ENCODE measurements around the gene TTR.
A peak's percentile ranks its signal among the peaks of the same experiment; 100 is the strongest.

TTR gene

DNA sequence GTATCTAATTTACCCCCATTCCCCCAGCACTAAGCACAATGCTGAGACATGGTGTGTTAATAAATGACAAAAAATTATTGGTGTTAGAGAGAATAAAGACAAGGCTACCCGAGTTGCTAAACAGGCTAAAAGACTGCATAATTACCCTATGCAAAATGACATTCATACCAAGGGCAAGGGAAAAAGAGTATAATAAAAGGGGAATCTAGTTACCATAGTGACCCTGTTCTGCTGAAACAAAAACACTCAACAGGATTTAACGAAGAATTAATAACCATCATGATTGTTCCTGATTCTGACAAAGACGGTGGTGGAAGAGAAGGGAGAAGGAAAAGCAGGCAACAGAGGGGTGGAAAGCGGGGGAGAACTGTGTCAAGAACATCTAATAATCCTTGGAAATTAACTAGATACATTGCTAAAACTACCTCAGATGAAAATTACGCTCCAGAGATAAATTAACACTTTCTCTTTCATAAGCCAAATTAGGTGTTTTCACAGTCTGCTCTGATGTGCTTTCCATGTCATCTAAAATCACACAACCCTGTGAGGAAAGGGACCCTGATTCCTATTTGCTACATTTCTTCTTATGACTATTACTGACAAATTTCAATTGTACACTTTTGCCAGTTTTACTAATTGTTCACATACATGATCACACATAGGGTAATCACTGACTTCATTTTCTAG lies 25.5 kb downstream of the TTR start:
- no peak for DNase-seq

DNA sequence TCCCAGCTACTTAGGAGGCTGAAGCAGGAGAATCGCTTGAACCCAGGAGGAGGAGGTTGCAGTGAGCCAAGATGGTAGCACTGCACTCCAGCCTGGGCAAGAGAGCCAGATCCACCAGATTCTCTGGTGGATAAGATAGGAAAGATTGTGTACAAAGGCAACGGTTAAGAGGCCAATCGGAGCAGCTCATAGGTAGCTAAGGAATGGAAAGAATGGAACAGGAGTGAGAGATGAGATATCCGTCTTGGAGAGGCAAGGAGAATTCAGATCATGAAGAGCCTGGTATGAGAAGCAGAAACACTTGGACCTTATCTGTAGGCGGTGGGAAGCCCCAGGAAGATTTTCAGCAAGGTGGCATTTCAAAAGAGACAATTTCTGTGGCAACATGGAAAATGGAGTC lies 27.1 kb downstream of the TTR start:
- no peak for DNase-seq

DNA sequence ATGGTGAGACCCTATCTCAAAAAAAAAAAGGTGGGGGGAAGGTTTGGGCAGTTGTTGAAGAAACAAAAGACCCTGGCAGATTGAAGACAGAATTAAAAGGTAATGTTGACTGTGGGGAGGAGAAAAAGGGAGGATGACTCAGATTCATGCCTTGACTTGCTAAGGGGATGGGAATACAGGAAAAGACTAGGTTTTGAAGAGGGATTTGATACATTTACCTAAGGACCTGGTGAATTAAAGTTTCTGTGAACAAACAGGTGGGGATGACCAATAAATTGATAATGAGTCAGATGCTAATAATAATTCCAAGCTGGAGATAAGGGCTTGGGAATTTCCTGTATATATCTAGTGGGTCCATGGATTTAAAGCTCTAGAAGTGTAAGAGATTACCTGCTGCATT lies 27.6 kb downstream of the TTR start:
- no peak for DNase-seq

DNA sequence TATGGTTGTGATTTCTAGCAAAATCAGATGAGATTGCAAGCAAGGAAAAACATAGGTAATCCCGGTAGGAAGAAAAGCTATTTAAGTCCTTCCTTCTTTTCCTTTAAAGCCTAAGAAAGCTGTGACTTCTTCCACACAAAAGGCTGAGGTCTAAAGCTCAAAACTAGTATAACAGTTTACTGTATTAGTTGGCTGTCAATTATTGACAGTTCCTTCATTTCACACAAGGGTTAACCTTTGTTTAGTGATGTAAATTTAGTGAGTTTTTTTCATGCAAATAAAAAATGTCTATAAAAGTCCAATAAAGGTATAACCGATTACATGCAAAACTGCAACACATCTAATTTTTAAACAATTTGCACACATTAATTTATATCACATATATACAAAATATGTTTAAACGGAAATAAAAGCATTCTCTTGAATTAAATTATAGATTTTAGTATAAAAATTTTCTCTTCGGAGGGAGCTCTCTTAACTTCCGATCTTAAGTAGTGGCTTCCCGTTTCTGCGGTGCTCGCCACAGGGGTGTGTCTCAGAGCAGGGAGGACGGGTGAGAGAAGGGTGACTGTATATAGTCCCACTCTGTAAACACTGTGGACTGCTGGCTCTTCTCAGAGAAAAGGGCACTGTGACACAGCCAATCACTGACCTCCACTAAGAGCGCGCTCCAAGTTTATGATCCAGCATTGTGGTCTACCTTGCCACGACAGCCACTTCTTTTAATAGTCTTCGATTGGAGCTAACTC lies 33.4 kb downstream of the TTR start:
- peak in 1 of 3 donors; percentile 33 for DNase-seq

DNA sequence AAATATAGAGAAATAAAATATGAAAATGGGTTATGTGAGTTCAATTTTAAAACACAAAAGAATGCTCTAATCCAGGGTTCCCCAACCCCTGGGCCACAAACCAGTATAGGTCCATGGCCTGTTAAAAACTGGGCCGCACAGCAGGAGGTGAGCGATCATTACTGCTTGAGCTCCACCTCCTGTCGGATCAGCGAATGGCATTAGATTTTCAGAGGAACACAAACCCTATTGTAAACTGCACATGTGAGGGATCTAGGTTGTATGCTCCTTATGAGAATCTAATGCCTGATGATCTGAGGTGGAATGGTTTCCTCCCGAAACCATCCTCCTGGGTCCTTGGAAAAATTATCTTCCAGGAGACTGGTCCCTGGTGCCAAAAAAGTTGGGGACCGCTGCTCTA lies 34.7 kb downstream of the TTR start:
- no peak for DNase-seq

DNA sequence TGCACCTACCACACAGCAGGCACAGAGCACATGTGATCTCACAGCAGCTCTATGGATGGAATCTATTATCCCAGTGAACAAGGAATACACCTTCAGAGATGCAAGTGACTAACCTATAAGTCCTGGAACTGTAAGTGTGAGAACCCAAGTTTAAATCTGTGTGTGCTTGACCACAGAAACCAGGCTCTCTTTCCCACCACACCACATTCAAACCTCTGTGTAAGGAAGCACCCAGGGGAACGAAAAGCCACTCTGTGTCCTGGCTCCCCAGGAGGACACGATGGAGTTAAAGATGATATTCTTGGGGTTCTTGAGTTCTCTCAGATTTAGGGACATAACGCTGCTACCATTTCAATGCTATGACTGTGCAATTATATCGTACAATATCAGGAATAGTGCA lies 38.9 kb downstream of the TTR start:
- DNase-seq = no peak

DNA sequence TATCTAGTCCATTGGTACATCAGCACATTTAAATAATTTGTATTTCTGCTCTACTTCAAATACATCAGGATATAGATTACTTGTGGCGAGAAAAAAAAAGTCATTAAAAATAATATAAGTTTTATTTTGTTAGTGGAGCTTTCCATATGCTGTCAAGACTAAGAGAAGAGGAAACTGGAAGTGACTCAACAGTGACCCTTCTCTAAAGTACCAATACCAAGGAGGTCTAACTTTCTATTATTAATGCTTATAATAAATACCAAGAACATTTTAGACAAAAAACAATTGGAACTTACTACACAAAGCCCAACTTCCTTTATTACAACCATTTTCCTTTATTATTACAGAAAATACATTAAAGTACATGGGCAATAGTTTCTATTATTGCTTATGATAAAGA lies 39.8 kb downstream of the TTR start:
- DNase-seq = no peak

DNA sequence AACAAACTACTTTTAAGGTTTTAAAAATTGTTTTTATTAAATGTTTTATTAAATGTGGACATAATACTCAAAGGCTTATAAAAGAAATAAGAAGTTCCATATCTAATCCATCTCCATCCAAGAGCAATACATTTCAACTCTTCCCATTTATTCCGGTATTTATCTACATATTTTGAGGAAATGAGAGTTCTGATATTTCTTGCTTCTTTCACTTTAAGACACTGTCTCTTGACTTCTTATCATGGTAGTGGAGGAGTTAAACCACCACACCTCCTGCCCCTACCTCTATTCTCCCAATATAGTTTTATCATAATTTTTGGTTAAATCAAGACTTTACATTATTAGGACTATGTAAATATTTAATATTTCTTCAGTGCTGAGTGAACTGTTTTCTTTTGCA lies 40.7 kb downstream of the TTR start:
- DNase-seq = no peak

DNA sequence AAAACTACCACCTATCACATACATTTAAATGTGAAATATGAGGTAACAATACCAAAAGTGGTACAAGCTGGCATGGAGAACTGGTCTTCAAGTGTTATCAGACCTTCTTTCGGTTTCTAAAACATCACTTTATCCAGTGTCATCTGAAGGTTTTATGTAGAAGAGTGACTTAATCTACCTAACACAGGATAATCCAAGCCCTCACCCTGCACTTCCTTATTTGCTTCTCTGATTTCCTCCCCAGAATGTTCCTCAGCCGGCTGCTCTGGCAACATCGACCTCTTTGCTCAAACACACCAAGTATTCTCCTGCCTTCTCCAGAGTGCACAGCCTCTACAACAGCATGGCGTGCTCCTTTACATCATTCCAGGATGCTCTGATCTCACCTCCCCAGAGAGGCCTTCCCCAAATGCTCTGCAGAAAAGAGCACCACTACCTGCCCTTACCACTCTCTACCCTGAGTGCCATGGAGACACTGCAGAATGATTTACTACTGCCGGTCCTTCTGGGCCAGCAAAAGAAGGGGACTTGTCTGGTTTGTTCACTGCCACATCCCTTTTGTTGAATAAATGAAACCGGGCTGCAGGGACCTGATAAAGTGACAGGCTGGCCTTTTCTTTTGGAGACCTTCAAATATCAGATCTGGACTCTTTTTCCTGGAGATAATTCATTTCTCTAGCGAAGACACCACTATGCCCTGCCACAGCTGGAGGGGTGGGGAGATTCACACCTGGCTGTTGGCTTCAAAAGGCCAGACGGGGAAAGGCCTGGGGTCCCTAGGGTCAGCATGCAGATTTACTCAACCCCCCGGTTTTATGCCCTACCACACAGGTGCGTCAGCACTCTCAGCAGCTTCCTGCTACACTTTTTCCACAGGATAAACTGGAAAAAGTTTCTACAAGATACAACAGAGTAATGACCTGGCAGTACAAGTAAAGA lies 42.0 kb downstream of the TTR start:
- no peak for DNase-seq

DNA sequence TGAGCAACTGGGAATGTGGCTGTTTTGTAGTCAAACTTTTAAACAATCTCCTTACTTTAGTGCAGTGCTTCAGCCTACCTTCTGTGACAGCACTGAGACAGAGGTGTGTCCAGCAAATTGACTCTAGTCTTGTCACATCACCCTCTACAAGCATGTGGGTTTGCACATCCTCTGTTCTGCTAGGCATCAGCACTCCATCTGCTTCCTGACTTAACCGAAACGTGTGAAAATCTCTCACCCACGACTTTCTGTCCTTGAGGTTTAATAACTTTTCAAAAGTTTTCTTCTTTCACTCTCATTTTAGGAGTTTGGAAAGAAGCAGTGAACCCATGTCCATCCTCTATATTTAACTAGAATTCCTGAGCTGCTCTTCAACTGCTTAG lies 42.6 kb downstream of the TTR start:
- DNase-seq = no peak

DNA sequence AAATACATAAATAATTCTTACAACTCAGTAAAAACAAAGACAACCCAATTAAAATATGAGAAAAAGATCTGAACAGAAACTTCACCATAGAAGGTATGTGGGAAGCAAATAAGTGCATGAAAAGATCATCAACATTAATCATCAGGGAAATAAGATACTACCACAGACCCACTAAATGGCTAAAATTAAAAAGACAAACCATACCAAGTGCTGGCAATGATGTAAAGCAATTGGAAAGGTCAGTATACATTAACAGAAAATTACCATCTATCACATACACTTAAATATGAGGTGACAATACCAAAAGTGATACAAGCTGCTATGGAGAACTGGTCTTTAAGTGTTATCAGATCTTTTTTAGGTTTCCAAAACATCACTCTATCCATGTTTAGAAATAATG lies 44.7 kb downstream of the TTR start:
- no peak for DNase-seq

DNA sequence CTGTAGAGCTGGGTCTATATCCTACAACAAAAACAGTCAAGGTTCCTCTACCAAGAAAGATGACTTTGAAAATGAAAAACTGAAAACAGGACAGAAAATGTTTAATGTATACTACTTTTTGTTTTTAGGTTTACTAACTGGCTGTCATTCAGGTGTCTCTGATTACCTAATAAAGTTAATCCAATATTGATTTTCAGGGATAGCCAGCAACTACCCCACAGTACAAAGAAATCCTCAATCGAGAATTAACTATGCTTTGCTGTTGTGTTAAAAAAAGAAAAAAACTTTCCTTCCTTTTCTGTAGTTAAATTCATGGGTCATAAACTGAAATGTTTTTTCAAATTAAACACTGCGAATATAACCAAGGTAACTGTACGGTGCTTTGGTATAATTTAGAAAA lies 45.8 kb downstream of the TTR start:
- no peak for DNase-seq

DNA sequence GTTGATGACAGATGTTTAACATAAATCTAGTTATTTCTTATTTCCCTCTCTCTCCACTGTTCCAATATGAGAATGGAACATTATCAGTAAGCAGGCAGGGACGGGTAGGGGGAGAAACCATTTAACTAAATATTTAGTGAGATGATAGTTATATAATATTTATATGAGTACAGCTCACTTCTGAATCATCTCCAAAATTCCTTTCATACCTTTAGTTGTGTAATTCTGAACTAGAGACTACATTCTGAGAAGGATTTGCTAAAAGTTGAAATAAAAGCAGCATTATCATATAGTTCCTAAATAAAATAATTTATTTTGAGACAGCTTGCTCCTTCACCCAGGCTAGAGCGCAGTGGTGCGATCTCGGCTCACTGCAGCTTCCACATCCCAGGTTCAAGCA lies 51.3 kb downstream of the TTR start:
- no peak for DNase-seq

DNA sequence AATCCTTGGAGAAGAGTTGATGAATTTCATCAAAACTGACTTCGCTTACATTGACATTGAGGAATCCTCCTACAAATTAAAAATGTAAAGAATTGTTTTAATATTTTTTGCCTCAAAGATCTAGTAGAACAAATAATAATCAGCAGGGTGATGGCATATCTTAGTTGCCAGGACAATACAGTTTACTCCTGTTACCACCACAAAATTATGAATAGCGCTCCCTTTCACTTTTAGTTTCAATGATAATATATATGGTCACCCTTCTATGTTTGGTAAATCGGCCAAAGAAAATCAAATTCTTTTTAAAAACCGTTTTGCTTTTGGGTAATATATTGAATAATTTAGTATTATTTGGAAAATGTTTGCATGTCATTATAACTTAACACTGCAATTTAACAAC lies 53.7 kb downstream of the TTR start:
- no peak for DNase-seq

DNA sequence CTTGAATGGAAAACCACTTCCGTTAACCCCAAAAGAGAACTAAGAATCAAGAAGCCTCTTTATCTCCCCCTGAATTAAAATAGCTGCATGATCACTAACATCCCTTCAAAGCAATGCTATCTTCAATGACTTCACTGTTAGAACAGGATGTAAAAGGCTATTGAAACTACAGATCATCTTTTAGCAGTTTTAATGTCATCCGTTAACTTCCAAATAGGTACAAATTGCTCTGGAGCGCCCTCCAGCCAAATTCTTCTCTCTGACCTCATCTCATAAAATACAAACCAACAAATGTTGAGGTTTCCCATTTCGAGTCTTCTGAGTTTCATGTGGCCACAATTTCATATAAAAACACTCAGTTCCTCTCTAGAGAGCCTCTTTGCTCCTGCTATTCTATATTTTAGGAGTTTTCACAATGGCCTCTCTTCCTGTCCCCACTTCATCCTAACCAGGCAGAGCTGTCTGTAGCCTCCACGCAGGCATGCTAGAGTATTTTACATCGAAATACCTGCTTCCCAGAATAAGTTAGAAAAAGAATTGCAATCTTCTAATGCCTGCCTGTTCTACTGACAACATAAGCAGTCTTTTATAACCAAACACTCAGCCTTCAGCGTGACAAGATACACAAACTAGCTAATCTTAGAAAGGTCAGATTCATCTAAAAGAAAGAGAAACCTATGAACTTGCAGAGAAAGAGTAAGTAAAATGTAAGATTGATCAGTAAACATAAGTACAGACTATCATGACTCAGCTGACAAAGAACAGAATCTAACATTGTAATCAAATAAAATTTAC lies 54.9 kb downstream of the TTR start:
- no peak for DNase-seq

DNA sequence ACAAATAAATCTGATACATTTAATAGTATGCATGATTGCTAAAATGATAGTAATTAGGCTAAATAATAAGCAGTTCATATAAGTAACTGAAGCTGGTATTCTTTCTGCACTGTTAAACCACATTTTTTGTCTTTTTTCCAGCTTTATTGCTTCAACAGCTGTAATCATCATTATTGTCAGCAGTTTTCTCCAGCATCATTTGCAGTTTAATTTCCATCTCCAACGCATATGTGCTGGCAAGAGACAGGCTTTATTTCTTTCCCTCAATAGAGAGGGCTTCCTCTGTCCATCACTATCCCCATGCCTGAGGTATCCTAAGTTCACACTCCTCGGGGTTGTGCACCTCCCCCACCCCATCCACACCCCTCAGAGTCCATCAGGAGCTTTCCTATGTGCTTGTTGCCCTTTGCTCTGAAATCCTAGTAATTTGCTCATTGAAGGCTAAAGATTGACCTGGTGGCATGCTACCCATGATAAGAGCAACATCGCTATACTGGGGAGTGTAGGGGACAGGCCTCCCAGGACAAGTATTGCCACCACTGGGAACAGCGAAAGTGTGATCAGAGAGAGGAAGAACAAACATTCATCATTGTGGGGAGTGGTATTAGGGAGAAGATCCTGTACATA lies 55.6 kb downstream of the TTR start:
- DNase-seq = no peak
